GM12865 (cell line): ENCODE data around the gene FOXK1.

ENCODE experiments used
- DNase-seq: peaks from one replicate; pipeline ENCODE4 v3.0.0; 2010; ENCODE audit warnings: low read depth
- H3K4me3 ChIP-seq: 2 replicates; pipeline ENCODE4 v1.5.1; 2011; ENCODE audit warnings: mild to moderate bottlenecking, low read depth, low read length, control low read depth
- CTCF ChIP-seq: IDR thresholded peaks from 2 replicates; pipeline ENCODE4 v1.5.1; 2011; ENCODE audit warnings: low read length, control low read depth, low read depth, inconsistent platforms; ENCODE audit not compliant: insufficient read depth; ENCODE audit errors: missing control alignments

FOXK1 gene

GRCh38 chr7:4655896-4656295 is 26.2 kb upstream of the FOXK1 start:
- no peak overlapping the region for H3K4me3 ChIP-seq
- no peak for TF ChIP-seq CTCF
- no peak for DNase-seq

GRCh38 chr7:4657640-4658417 is 24.3 kb upstream of the FOXK1 start:
- DNase-seq, result no peak
- TF ChIP-seq CTCF, result no peak
- no peak overlapping the region for H3K4me3 ChIP-seq

GRCh38 chr7:4659551-4660286 is 22.4 kb upstream of the FOXK1 start:
- no peak overlapping the region for H3K4me3 ChIP-seq
- no peak for DNase-seq
- no peak for TF ChIP-seq CTCF

- no peak for DNase-seq
- H3K4me3 ChIP-seq, result no peak overlapping the region
- TF ChIP-seq CTCF, result no peak
These were observed 20.2 kb upstream of the FOXK1 start for GRCh38 chr7:4661871-4662270.

- TF ChIP-seq CTCF, result no peak
- no peak overlapping the region for H3K4me3 ChIP-seq
- no peak for DNase-seq
These were observed 18.7 kb upstream of the FOXK1 start for GRCh38 chr7:4663239-4664018.

GRCh38 chr7:4665661-4666060 is 16.4 kb upstream of the FOXK1 start:
- no peak for DNase-seq
- H3K4me3 ChIP-seq, result no peak overlapping the region
- TF ChIP-seq CTCF, result no peak
